HG02981 (cell line): ENCODE measurements around the gene SH2B2.

Experiments
- ATAC-seq: cut with Tn5 transposase; IDR thresholded peaks from one replicate; pipeline ENCODE4 v1.9.1; 2021; ENCODE audit warnings: mild to moderate bottlenecking, moderate library complexity; ENCODE audit not compliant: unreplicated experiment

Gene SH2B2

GRCh38 chr7:102264367-102264891 is 22.2 kb upstream of the SH2B2 start:
- ATAC-seq: no peak

- ATAC-seq: no peak
These were observed 20.1 kb upstream of the SH2B2 start for GRCh38 chr7:102266541-102266940.

- ATAC-seq: no peak
These were observed 18.0 kb upstream of the SH2B2 start for GRCh38 chr7:102268635-102269034.

- ATAC-seq: no peak
These were observed 16.3 kb upstream of the SH2B2 start for GRCh38 chr7:102270178-102270887.

GRCh38 chr7:102271158-102271798 is 15.4 kb upstream of the SH2B2 start:
- ATAC-seq: no peak

GRCh38 chr7:102272075-102272916 is 14.4 kb upstream of the SH2B2 start:
- ATAC-seq: no peak

- ATAC-seq: no peak
These were observed 13.5 kb upstream of the SH2B2 start for GRCh38 chr7:102272917-102273748.

- no peak for ATAC-seq
These were observed 12.6 kb upstream of the SH2B2 start for GRCh38 chr7:102273749-102274712.

GRCh38 chr7:102275123-102275703 is 11.5 kb upstream of the SH2B2 start:
- ATAC-seq: no peak

GRCh38 chr7:102277901-102278300 is 8.8 kb upstream of the SH2B2 start:
- no peak for ATAC-seq

GRCh38 chr7:102279537-102280400 is 6.9 kb upstream of the SH2B2 start:
- no peak for ATAC-seq

GRCh38 chr7:102280521-102280920 is 6.1 kb upstream of the SH2B2 start:
- no peak for ATAC-seq

- ATAC-seq: no peak
These were observed 4.9 kb upstream of the SH2B2 start for GRCh38 chr7:102281785-102282184.

GRCh38 chr7:102282465-102283362 is 4.0 kb upstream of the SH2B2 start:
- no peak for ATAC-seq

- no peak for ATAC-seq
These were observed 3.0 kb upstream of the SH2B2 start for GRCh38 chr7:102283477-102284189.

- ATAC-seq: no peak
These were observed 2.3 kb upstream of the SH2B2 start for GRCh38 chr7:102284399-102284798.
